NCI-H1048 (cell line): ENCODE measurements around the gene SEMA4A.
"Not testable (repeated sequence)": the region's sequence is repeated elsewhere in the genome, so short reads cannot be mapped to it uniquely, and the experiment has no call there.

Source experiments
- DNase-seq: peaks from one replicate; lab custom pipeline; 2025; lab: John Stamatoyannopoulos, UW

Gene SEMA4A

DNA sequence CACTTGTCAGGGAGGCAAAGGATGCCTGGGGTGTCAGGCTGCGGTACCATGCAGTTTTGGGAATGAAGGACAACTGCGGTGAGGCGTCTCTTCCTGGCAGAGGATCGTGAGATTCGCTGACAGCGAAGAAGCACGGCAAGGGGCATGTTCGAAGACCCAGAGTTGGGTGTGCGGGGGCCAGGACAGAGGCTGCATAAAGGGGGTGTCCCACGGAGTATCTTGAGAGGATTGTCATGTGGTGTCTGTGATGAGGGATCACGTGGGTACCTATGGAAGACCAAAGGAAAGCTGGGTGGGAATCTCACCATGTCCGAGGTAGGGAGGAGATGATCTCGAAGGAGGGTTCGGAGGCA, 40.9 kb downstream of the SEMA4A start:
- DNase-seq = no peak

DNA sequence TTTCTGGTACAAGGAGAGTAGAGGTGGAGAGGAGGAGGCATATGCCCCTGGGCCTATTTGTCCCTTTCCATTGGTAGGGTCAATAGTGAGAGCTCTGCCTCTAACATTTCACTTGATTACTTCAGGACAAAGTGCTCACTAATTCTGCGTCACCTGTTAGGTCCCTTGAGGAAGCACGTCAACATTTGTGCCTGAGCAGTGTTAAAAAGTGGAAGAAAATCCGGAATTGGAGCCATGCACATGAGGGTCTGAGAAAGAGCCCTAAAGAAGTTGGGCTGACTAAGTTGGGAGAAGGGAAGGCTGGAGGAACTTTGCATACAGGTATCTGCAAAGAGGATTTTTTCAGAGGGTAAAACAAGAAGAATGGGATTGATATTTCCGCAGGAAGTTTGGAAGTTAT, 42.5 kb downstream of the SEMA4A start:
- no peak for DNase-seq

DNA sequence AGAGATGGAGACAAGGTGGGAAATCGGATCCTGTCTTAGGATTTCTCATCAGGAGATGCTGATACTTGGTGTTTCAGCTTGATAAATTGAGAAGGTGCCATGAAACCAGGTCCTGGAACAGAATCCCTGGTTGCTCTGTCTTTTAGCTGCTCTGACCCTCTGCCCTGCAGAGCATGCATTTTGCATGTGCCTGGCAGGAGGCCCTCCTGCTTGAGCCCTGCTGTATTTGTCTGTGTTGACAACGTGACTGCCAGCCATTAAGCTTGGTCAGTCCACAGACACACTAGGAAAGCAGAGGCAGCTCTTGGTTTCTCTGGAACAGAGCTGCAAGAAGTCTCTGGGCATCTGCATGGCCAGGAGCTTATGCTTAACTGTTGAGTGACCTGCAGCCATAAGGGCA, 43.1 kb downstream of the SEMA4A start:
- DNase-seq = no peak

DNA sequence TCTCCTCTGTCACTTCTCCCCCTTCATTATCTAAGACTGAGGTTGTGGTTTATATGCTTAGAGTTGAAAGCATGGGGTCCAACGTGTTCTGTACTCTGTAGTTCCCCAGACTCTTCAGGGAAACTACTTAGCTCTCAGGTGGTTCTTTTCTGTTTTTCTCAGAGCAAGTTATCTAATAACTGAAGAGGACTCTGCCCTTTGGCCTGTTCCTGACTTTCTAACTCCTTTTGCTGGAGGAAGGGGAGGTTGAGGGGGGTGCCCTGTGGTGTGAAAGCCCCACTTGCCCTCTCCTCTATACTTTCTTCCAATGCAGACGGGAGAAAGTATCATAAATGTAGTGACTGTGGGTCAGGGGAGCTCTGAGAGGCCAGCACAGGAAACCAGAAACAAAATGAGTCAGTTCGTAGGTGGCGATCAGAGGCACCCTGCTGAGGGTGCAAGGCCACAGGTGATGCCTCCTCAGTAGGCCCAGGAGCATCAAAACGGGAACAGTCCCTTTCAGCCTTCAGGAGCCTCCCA, 45.5 kb downstream of the SEMA4A start:
- DNase-seq = no peak

DNA sequence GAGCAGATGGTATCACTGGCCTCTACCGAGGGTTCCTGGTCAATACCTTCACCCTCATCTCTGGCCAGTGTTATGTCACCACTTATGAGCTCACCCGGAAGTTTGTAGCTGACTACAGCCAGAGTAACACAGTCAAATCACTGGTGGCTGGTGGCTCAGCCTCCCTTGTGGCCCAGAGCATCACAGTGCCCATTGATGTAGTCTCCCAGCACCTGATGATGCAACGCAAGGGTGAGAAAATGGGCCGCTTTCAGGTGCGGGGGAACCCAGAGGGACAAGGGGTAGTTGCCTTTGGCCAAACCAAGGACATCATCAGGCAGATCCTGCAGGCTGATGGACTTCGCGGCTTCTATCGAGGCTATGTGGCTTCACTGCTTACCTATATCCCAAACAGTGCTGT, 46.7 kb downstream of the SEMA4A start:
- no peak for DNase-seq

DNA sequence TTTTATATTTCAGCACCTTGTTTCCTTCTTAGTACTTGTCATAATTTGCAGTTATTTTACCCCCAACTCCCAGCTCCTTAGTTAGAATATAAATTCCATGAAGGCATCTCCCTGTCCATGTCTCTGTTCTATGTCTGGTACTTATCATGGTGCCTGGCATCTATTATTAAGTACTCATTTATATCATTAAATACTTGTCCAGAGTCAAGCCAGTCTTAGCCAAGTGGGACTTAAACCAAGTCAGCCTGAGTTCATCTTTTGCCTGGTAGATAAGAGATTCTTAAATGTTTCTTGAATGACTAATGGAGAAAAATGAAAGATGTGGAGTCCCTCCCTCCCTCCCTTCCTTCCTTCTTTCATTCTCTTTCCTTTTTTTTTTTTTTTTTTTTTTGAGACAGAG, 49.9 kb downstream of the SEMA4A start:
- no peak for DNase-seq

DNA sequence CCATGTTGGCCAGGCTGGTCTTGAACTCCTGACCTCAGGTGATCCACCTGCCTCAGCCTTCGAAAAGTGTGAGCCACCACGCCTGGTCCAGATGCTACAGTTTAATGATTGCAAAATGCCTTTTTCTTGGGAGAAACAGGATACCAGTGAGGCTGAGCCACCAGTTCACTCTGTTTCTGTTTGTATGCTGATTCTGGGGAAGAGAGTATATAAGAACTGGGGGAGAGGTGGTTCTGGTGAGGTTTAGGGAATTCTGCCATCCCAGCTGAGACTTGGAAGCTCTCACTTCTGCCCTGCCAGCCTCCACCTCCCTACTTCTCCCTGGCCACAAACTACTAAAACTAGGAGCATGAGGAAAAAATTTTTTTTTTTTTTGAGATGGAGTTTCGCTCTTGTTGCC, 51.3 kb downstream of the SEMA4A start:
- no peak for DNase-seq

DNA sequence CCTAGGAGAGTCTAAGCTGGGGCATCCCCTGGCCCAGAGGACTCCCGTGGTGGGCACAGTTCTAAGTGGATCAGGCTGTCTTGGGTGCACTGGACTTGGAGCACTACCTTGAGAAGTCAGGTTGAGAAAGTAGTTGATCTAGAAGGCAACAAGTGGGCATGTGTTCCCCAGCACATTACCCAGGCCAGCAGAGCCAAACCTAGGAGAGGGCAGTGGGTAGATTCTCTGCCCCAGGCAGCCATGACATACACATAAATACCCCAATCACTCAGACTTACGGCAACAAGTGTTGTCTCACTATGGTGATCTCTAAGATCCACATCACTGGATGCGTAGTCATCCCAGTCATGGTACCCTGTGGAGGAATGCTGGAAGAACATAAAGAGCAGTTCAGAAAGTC, 57.9 kb downstream of the SEMA4A start:
- DNase-seq = no peak

DNA sequence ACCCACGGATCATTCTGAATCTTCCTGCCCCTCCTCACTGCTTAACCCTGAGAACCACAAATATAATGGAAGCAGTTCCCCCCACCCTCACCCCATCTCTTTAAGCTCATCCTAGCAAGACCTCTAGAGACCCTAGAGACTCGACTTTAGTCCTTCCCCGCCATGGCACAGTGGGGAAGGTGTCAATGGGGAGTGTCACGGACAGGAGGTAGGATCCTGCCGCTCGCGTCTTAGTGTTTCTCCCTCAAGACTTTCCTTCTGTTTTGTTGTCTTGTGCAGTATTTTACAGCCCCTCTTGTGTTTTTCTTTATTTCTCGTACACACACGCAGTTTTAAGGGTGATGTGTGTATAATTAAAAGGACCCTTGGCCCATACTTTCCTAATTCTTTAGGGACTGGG, 58.7 kb downstream of the SEMA4A start:
- DNase-seq = no peak

DNA sequence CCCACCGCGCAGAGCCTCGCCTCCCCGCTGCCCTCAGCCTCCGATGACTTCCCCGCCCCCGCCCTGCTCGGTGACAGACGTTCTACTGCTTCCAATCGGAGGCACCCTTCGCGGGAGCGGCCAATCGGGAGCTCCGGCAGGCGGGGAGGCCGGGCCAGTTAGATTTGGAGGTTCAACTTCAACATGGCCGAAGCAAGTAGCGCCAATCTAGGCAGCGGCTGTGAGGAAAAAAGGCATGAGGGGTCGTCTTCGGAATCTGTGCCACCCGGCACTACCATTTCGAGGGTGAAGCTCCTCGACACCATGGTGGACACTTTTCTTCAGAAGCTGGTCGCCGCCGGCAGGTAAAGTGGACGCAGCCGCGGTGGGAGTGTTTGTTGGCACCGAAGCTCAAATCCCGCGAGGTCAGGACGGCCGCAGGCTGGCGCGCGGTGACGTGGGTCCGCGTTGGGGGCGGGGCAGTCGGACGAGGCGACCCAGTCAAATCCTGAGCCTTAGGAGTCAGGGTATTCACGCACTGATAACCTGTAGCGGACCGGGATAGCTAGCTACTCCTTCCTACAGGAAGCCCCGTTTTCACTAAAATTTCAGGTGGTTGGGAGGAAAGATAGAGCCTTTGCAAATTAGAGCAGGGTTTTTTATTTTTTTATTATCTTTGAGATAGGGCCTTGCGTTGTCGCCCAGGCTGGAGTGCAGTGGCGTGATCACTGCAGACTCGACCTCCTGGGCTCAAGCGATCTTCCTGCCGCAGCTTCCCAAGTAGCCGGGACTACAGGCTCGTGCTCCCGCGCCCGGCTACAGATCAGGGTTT, 59.7 kb downstream of the SEMA4A start, which contains the start of gene PMF1:
PMF1 (plus strand) TSS at position 175 of the 811 bp plus-strand sequence; CDS start at position 184, 9 bp downstream.
- DNase-seq = peak; percentile 99

DNA sequence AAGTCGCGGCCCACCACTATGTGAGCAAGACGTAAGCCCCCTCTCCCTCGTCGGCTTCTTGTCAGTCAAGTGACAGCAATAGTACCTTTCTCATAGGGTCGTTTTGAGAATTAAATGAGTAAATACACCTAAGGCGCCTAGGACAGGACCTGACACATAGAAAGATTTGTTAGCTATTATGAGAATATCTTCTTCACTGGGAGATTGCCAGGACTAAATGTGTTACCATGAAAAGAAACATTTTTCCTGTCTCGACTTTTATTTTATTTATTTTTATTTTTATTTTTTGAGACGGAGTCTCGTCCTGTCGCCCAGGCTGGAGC, 60.2 kb downstream of the SEMA4A start:
- no peak for DNase-seq

DNA sequence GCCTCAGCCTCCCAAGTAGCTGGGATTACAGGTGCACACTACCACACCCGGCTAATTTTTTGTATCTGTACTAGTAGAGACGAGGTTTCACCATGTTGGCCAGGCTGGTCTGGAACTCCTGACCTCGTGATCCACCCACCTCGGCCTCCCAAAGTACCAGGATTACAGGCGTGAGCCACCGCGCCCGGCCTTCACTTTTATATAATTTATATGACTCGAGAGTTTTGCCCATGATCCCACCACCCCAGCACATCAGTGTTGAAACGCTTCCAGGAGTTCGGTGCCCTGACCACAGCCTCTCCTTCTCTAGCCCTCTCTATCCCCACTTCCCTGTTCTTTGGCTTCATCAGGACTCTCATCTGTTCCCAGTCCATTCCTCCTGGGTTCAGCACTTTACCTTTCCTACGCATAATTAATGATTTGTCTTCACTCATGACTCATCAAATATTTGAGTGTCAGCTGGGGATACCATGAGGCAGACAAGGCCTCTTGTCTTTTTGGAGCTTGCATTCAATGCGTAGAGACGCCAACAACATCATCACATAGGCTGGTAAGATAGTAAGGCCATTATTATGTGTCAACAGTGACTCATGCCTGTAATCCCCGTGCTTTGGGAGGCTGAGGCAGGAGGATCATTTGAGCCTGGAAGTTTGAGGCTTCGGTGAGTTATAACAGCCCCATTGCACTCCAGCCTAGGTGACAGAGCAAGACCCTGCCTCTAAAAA, 60.8 kb downstream of the SEMA4A start:
- DNase-seq = no peak

DNA sequence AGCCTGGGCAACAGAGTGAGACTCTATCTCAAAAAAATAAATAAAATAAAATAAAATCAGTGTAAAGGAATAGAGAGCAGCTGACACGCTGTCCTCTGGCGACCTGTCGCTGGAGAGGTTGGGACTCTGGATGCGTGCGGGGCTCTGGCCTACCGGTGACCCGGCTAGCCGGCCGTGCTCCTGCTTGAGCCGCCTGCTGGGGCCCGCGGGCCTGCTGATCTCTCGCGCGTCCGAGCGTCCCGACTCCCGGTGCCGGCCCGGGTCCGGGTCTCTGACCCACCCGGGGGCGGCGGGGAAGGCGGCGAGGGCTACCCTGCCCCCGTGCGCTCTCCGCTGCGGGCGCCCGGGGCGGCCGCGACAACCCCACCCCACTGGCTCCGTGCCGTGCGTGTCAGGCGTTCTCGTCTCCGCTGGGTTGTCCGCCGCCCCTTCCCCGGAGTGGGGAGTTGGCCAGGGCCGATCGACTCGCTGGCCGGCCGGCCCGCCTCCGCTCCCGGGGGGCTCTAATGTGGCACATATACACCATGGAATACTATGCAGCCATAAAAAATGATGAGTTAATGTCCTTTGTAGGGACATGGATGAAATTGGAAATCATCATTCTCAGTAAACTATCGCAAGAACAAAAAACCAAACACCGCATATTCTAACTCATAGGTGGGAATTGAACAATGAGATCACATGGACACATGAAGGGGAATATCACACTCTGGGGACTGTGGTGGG, 63.1 kb downstream of the SEMA4A start:
- DNase-seq = not testable (repeated sequence)

DNA sequence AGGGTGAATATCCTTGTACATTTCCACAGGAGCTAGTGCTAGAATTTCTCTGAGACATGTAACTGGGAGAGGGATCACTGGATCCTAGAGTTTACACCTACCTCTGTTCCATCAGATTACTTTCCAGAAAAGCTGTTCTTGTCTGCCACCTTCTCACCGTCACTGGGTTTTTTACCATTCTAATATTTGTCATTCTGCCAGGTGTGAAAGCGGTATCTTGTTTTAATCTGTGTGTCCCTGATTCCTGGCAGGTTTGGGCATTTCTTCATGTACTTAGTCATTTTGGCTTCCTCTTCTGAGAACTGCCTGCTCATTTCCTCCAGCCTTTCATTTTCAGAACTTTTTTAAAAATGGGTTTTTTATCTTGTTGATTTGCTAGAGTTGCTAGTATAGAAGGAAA, 64.5 kb downstream of the SEMA4A start:
- no peak for DNase-seq

DNA sequence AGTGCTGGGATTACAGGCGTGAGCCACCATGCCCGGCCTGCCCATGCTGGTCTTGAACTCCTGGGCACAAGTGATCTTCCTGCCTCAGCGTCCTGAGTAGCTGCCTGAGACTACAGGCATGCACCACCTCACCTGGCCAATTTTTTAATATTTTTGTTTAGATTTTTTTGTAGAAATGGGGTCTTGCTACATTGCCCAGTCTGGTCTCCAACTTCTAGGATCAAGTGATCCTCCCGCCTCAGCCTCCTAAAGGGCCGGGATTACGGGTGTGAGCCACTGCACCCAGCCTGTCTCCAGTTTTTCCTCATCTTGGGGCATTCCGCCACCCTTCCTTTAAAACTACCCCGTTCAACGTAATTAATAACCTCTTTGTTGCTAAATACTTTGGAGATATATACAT, 66.8 kb downstream of the SEMA4A start:
- no peak for DNase-seq

DNA sequence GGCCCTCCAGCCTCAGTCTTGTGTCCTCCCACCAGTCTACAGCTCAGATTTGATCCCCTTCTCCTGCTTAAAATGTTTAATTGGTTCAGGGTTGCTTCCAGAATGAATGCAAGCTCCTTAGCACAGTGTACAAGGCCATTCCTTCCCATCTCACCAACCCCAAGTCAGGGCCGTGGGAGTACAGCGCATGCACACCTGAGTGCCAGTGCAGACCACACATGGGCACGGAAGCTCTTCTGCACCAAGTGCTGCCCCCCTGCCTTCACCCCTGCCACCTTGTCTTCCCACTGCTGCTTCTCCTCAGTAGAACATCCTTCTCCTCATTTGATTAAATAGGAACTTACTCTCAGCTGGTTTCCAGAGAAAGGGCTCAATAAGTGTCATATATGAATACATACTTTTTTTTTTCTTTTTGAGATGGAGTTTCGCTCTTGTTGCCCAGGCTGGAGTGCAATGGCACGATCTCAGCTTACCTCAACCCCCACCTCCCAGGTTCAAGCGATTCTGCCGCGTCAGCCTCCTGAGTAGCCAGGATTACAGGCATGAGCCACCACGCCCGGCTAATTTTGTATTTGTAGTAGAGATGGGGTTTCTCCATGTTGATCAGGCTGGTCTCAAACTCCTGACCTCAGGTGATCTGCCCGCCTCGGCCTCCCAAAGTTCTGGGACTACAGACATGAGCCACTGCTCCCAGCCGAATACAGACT, 68.8 kb downstream of the SEMA4A start:
- DNase-seq = no peak

DNA sequence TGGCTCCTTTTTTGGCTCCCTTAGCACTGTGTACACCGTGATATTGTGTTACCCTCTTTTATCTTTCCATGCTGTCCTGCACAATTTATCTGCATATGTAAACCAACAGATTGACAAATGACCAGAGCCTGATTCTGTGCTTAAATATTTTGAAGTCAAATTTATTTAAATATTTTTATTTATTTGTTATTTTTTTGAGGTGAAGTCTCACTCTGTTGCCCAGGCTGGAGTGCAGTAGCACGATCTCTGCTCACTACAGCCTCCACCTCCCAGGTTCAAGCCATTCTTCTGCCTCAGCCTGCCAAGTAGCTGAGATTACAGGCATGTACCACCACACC, 72.3 kb downstream of the SEMA4A start:
- no peak for DNase-seq

DNA sequence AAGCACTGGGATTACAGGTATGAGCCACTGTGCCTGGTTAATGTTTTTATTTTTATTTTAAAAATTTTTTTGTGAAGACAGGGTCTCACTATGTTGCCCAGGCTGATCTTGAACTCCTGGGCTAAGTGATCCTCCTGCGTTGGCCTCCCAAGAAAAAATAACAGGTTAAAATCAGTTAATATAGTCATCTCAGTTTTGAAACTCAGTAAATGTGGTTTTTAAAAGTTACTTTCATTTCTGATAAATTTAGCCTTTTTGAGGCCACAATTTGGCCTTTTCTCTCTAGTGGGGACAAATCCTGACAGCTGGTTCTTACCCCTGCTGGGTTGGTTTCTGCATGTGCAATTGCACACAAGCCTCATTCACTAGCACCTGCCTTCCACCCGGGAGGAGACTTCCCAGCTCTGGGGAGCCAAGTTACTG, 72.7 kb downstream of the SEMA4A start:
- DNase-seq = no peak

DNA sequence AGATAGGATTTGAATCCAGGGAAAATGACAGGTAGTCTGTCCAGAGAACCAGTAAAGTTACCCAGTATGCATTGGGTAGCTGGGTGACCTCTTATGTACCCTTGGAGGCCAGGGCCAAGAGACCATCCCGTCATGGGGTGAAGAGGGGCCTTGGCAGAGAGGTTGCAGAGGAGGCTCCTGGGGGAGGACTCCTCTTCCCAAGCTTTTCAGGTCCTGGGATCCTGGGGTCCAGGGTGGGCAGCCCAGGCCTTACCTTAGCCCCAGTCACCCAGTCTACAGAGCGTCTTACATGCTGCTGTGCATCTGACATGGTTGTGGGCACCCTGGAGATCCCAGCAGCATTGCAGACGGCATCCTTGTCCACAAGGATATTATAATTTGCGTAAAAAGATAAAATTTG, 73.4 kb downstream of the SEMA4A start:
- DNase-seq = no peak
